HG03064 (cell line): Measurements from ENCODE around the gene OR2V2.
A peak's percentile ranks its signal among the peaks of the same experiment; 100 is the strongest.

ENCODE experiments used
- ATAC-seq: cut with Tn5 transposase; IDR thresholded peaks from one replicate; pipeline ENCODE4 v1.9.1; 2021; ENCODE audit warnings: low read depth; ENCODE audit not compliant: unreplicated experiment

OR2V2 gene

DNA sequence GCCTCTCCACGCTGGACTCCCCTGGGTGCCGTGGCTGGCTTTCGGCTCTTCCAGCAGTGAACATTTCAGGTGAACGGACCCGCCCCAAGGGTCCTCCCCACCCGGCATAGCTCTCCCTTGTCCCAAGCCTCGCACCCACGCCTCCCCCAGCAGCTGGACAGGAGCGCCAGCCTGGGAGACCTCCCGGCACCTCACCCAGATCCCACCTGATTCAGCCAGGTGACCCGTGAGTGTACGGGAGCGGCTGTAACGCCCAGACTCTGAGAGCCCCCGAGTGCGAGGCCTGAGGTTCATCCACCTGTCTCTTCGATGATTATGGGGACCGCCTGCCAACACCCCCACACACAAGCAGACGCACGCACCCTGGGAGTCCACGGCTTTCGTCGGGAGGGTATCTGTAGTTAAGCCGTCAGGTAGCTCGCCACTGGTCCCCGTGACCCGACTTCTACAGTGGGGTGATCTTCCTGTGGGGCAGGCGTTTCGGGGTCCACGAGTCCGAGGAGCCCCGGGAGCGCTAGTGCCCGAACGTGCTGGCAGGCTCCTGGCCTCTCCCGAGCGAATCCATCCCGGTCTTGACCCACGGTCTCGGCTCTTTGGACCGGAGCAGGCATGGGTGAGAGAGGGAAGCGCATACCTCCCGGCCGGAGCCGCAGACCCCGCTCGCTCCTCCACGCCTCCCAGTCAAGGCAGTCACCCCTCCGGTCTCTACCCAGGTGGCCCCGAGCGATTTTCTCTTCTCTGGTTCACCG is 42.8 kb downstream of the OR2V2 start:
- no peak for ATAC-seq

- ATAC-seq, result peak; percentile 4
Observed at GRCh38 chr5:181190711-181191525, 43.5 kb downstream of the OR2V2 start.

- peak; percentile 46 for ATAC-seq
Observed at GRCh38 chr5:181191526-181192336, 44.3 kb downstream of the OR2V2 start.

GRCh38 chr5:181192337-181193046 is 45.1 kb downstream of the OR2V2 start:
- no peak for ATAC-seq

GRCh38 chr5:181193656-181194055 is 46.3 kb downstream of the OR2V2 start:
- ATAC-seq, result no peak

GRCh38 chr5:181194489-181195248 is 47.3 kb downstream of the OR2V2 start:
- no peak for ATAC-seq

GRCh38 chr5:181195249-181195761 is 47.9 kb downstream of the OR2V2 start:
- ATAC-seq, result no peak

- no peak for ATAC-seq
Observed at GRCh38 chr5:181197326-181197951, 50.1 kb downstream of the OR2V2 start.

DNA sequence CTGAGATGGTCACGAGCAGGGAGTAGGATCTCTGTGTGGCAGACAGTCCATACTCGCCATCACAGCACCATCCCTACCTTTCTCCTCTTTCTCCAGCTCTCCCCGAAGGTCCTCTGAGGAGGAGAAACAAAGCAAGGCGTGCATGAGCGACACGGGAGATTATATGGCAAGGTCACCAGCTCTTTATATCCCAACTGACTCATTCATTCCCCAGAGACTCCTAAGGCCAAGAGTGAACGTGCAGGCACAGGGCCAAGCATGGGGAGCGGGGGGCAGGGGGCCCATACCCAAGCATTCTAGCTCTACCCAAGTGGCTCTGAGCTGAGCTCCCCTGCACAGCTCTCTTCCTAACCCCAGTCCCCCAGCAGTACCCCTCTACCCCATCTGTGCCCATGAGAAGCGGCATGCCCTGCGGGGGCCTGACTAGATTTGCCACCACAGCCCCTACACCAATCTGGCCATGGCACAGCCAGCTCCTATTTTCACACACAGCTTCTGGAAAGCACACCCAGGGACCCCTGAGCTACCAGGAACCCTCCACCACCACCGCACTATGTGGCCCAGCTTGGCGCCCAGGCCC is 50.8 kb downstream of the OR2V2 start:
- ATAC-seq, result no peak

DNA sequence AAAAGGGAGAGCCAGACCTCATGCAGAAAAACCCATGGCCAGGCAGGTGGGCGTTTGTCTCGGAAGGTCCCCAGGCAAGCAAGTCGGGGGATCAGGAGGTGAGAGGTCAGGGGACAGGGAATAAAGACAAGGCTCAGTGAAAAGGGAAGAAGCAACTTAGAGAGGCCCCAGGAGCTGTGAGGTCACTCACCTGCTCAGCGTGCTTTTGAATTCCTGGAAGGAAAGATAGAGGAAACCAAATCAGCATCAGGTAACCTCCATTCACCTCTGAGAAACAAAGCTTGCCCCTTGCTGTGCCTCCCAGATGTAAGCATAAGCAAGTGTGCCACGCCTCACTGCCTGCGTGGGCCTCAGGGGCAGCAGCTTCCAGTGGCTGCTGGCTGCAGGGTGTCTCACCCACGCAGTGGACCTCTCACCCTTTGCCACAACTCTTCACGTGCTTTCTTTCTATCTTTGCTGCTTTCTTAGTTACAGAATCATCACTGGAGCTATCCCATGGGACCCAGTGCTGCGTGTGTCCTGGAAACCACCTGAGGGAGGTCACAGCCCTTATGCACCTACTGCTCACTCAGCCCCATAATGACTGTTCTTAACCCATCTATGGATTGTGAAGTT is 51.6 kb downstream of the OR2V2 start:
- ATAC-seq, result no peak

DNA sequence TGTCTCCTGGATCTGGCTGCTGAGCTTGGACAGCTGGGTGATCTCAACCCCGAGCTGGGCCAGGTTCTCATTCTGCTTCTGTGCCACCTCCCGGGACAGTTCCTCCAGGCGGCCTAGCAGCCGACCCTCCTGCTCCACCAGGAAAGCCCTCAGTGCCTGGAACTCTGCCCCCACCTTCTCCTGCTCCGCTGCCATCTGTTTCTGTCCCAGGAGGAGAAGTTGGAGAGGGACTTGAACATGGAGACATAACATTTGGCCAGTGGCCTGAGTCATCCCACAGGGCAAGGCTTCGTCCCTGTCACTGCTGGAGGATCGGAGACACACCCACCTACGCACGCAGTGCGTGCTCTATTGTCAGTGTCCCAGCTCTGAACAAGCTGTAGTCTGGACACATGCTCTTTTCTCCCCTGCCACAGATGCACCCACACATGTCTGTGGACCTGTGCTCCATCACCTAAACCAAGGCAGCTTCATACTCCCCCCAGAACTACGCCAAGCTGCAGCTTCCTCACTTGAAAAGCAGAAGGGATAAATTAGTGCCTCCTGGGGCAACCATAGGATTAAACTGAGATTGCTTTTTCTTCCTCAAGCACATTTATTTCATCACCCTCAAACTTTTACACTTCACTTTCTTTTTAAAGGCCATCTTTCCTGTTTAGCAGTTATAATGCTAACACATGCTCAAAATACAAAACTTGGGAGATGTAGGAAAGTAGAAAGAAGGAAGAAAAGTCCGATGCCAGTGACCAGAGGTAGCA is 52.7 kb downstream of the OR2V2 start:
- no peak for ATAC-seq

DNA sequence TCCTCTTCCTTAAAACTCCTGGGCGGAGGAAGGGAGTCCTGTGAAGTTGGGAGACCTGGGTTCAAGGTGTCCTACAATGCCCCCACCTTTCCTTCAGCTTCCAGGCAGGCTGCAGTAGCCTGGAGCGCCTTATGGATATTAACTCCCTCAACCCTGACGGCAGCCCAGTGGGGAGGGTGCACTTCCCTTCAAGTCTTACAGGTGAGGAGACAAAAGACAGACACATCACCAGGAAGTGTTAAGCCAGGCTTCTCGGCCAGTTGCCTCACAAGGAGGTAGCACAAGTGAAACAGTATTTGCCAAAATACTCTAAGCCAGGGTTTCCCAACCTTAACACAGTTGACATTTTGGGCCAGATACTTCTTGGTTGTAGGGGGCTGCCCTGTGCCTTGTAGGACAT is 53.4 kb downstream of the OR2V2 start:
- ATAC-seq, result no peak

DNA sequence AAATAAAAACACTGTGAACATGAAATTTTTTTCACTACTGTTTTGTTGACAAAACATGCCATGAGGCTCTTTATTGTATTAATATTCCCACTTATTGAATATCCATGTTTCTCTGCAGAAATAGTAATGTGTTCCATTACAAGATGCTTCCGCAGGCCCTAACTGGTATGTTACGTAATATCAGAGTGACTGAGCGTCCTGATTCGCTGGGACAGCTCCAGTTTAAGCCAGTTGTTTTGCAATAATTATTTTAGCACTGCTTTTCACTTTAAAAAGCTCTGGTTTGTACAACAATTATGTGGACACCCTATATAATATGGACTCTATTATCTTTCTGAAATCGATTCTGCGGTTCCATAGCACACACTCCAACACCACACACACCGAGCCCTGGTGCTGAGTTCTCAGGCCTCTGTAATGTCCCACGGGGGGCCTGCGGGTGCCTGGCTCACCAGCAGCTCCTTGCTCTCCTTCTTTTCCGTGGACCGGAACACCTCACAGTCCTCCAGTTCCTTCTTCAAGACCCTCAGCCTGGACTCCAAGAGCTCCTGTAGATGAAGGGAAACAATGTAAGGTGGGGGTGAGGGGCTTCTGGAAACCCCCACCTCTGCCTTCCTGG is 55.8 kb downstream of the OR2V2 start:
- ATAC-seq, result no peak

DNA sequence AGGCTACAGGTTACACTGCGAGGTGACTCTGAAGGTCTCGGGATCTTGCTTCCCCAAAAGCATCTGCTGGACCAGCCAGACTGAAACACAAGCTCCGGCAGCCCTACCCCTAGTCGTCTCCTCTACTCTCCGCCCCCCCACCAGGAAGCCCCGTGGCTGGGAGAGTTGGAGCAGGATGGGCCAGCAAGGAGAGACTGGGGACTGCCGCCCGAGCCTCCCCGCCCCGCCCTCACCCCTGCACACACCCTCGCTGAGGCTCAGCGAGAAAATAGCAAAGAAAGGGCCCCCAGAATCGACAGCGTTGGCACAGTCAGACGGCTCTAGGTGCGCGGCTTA is 56.4 kb downstream of the OR2V2 start:
- no peak for ATAC-seq

- no peak for ATAC-seq
Observed at GRCh38 chr5:181204113-181204825, 56.9 kb downstream of the OR2V2 start.

GRCh38 chr5:181204826-181205760 is 57.7 kb downstream of the OR2V2 start, which contains the start of gene TRIM7:
TSS of gene TRIM7 (minus strand) at chr5:181205196. CDS start at chr5:181205110, 86 bp downstream.
- ATAC-seq, result no peak
